Left lung (tissue), 10 donors: ENCODE results near the gene CST8. TPM values are rescaled to one million over a fixed set of nuclear protein-coding genes. Genes with fewer than 3 reads are reported as not detected.

Source experiments
- ATAC-seq: fragments of 200-7000 bp; cut with Tn5 transposase; one replicate; pipeline ENCODE4 v1.9.1; 2020; ENCODE audit warnings: moderate library complexity
- DNase-seq, 4 donors: peaks; one replicate each; pipeline ENCODE4 v3.0.0-alpha.2; 2013 to 2020
- H3K27ac ChIP-seq, 2 donors: fragments of 200-600 bp; sonication (generic) in 1 of 2; one replicate each; pipeline versions ENCODE4 v1.5.0 to v1.8.0; 2020 to 2021
- H3K27me3 ChIP-seq, 2 donors: fragments of 200-600 bp; sonication (generic) in 1 of 2; one replicate each; pipeline versions ENCODE4 v1.5.0 to v1.8.0; 2020 to 2021
- H3K36me3 ChIP-seq, 2 donors: fragments of 200-600 bp; sonication (generic) in 1 of 2; one replicate each; pipeline versions ENCODE4 v1.5.0 to v1.8.0; 2020 to 2021
- H3K4me1 ChIP-seq, 2 donors: fragments of 200-600 bp; one replicate each; pipeline ENCODE4 v1.8.0; 2021
- H3K4me3 ChIP-seq, 2 donors: fragments of 200-600 bp; sonication (generic) in 1 of 2; one replicate each; pipeline versions ENCODE4 v1.5.0 to v1.8.0; 2020 to 2021; ENCODE audit warnings: mild to moderate bottlenecking in 1 of 2
- H3K9me3 ChIP-seq, 2 donors: fragments of 200-600 bp; sonication (generic) in 1 of 2; one replicate each; pipeline versions ENCODE4 v1.5.0 to v1.8.0; 2020 to 2021
- intact Hi-C, 2 donors: fragments of 100-400 bp; cut with DNase I; formaldehyde crosslinking; loops; one replicate each; pipeline versions ENCODE4 v1.11.2 to v1.14.2; 2022
- polyA plus RNA-seq, 6 donors: library from polyadenylated mRNA; unstranded; fragments of 120-200 nt; gene quantifications; one replicate each; pipeline ENCODE4 v1.2.1, GENCODE V29; 2013; ENCODE audit not compliant: insufficient read length in 6 of 6
- total RNA-seq, 2 donors: library from RNA; stranded (reverse); fragmentation: NEBNext Ultra II Directional; extraction: Animal tissue kit (Norgen Biotek cat#: 25700); gene quantifications; one replicate each; pipeline ENCODE4 v1.2.1, GENCODE V29; 2021
- TF ChIP-seq, protein P1 (sequence below), 2 donors: fragments of 200-600 bp; sonication (generic) in 1 of 2; IDR thresholded peaks; one replicate each; pipeline versions ENCODE4 v1.5.0 to v1.8.0; 2021; ENCODE audit warnings: antibody characterized with exemption in 2 of 2
- donor health status: DM: no; HTN: yes; CAD: no.
- donor health status: DM: no; HTN: no; CAD: no.

CST8 gene
- total and polyA plus RNA-seq, 8 donors = not detected

DNA sequence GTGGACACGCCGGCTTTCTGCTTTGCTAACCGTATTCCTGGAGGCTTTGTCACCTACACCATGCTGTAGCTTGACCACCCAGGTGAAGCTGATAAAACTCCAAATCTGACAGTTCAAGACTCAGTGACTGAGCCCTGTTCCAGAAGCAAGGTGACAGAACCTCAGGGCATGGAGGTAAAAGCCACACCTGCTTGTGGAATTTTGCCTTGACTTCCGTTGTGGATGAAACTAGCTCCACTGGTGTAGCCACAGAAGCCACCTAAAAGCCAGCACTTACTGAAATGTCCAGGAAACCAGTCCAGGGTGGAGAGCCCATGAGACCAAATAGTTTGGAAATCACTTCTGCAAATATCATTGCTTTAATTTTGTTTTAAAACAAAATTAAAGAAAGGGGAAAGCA, 11.0 kb downstream of the CST8 start:
- Histone ChIP-seq H3K4me1 (no peaks in the 10 kb centered on the region), H3K27ac (no peak overlapping the region), H3K9me3 (no peaks in the 10 kb centered on the region), H3K27me3 (peaks cover 0 to 25% of the 10 kb centered on the region in 2 donors), H3K4me3 (no peak overlapping the region), H3K36me3 (no peaks in the 10 kb centered on the region)
- intact Hi-C loops = no loop called here
- TF ChIP-seq, protein P1, sequence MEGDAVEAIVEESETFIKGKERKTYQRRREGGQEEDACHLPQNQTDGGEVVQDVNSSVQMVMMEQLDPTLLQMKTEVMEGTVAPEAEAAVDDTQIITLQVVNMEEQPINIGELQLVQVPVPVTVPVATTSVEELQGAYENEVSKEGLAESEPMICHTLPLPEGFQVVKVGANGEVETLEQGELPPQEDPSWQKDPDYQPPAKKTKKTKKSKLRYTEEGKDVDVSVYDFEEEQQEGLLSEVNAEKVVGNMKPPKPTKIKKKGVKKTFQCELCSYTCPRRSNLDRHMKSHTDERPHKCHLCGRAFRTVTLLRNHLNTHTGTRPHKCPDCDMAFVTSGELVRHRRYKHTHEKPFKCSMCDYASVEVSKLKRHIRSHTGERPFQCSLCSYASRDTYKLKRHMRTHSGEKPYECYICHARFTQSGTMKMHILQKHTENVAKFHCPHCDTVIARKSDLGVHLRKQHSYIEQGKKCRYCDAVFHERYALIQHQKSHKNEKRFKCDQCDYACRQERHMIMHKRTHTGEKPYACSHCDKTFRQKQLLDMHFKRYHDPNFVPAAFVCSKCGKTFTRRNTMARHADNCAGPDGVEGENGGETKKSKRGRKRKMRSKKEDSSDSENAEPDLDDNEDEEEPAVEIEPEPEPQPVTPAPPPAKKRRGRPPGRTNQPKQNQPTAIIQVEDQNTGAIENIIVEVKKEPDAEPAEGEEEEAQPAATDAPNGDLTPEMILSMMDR (IDR thresholded peaks at IDR 0.05) = no peak
- ATAC-seq (no peak), DNase-seq (no peak)

DNA sequence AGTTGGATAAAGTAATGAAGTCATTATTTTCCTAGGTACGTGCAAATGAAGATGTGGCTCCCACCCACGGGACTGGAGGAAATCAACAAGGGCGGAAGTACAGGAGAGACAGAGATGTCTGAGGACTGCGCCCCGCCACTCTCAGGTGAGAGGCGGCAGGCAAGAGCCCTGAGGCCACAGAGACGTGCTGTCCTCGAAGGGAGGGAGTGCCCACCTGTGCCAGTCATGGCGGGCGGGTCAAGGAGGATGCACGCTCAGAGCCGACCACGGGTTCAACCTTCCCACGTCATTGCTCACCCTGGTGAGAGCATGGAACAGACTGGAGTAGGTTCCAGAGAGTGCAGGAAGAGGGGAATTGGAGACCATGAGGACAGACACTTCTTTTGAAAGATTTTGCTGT, 12.7 kb downstream of the CST8 start:
- no peaks in the 10 kb centered on the region for H3K9me3 ChIP-seq
- ATAC-seq = no peak
- intact Hi-C loops = no loop called here
- DNase-seq = peak in 1 of 4 donors; percentile 71
- TF ChIP-seq, protein P1 (IDR thresholded peaks at IDR 0.05) = no peak
- no peaks in the 10 kb centered on the region for H3K4me1 ChIP-seq
- no peak overlapping the region for H3K27ac ChIP-seq
- H3K36me3 ChIP-seq = no peaks in the 10 kb centered on the region
- H3K4me3 ChIP-seq = no peak overlapping the region
- peaks cover 0 to 25% of the 10 kb centered on the region in 2 donors for H3K27me3 ChIP-seq

DNA sequence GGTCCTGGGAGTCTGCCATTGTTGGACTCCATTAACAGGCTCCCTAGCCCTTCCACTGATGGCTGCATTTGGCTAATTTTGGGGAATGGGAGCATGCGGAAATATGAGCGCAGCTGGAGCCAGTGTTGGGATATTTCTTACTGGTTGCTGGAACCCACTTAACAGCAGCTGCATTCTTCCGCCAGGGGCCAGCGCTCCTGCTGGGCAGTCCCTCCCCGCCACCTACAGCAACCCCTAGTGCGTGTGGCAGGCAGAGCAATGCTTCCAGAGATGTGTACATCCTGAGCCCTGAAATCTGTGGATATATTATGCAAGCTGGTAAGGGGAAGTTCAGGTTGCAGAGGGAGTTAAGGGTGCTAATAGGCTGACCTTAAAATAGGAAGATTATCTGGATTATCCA, 16.4 kb downstream of the CST8 start:
- H3K27me3 ChIP-seq = peaks cover 0 to 11% of the 10 kb centered on the region in 2 donors
- TF ChIP-seq, protein P1 (IDR thresholded peaks at IDR 0.05) = no peak
- H3K27ac ChIP-seq = no peak overlapping the region
- no peaks in the 10 kb centered on the region for H3K9me3 ChIP-seq
- ATAC-seq = no peak
- no peak overlapping the region for H3K4me3 ChIP-seq
- intact Hi-C loops = no loop called here
- no peaks in the 10 kb centered on the region for H3K36me3 ChIP-seq
- no peaks in the 10 kb centered on the region for H3K4me1 ChIP-seq
- DNase-seq = no peak

DNA sequence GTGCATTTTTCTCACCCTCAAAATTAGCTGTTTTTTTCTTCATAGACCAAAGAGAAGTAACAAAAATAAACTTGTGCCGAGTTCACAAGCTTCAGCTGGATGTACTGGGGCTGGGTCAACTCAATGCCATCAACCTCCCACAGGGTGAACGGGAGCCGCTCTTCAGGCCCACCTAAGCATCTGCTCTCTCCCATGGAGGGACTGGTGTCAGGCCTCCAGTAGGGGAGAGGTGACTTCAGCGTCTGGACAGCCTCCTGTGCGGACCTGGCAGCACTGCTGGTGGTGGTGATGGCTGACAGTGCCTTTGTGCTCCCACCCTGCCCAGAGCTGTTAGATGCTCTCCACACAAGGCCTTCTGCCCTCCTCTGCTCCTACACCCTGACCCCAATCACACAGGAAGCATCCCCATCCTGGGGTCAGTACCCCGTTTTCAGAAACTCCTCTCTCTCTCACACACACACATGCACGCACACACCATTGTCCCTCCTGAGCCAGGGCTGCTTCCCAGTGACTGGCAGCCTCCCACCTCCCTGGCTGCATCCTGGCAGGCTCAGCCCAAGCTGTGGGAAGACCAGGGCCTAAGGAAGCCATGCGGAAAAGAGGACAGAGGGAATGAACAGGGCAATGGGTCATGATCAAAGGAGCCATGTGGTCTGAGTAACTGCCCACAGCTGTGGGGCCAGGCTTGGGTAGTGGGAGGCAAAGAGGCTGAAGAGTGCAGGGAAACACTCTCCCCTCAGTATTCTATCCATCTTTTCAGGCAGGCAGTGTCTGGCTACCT, 17.7 kb downstream of the CST8 start:
- H3K36me3 ChIP-seq = no peaks in the 10 kb centered on the region
- intact Hi-C loops = no loop called here
- H3K4me1 ChIP-seq = no peaks in the 10 kb centered on the region
- no peaks in the 10 kb centered on the region for H3K9me3 ChIP-seq
- TF ChIP-seq, protein P1 (IDR thresholded peaks at IDR 0.05) = no peak
- no peak for ATAC-seq
- peaks cover 0 to 6% of the 10 kb centered on the region in 2 donors for H3K27me3 ChIP-seq
- H3K4me3 ChIP-seq = no peak overlapping the region
- DNase-seq = no peak
- H3K27ac ChIP-seq = no peak overlapping the region

DNA sequence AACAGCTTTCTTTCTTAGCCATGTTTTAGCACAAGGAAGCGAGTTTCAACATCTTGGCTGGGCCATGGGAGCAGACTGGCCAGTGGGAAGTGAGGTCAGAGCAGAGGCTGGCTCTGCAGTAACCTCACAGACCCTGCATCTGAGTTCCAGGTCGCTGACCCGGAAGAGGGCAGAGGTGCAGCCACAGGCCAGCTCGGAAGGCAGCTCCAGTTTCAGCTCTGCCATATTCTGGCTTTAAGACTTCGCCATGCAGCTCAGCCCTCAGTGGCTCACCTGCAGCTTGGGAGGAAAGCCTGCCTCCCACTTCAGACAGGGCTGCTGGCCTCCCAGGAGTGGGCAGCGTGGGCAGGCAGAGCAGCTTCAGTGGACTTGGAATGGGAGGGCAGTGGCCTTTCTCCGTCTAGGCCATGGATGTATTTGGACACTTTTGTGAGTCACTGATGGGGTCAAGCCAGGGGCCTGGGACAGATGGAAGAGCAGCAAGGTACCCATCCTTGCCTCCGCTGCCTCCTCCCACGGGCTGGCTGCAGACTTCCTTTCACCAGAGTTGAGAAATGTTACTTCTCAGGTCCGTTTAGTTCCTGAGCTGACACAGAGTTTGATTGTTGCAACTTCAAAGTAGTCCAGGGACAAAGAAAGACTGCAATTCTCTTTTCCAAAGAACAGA, 18.5 kb downstream of the CST8 start:
- Histone ChIP-seq H3K4me1 (no peaks in the 10 kb centered on the region), H3K27ac (no peak overlapping the region), H3K36me3 (no peaks in the 10 kb centered on the region), H3K4me3 (no peak overlapping the region), H3K9me3 (no peaks in the 10 kb centered on the region), H3K27me3 (no peaks in the 10 kb centered on the region)
- intact Hi-C loops = no loop called here
- TF ChIP-seq, protein P1 (IDR thresholded peaks at IDR 0.05) = no peak
- no peak for DNase-seq
- no peak for ATAC-seq
